Activated naive CD8-positive, alpha-beta T cell treated with anti-CD3 and anti-CD28 coated beads, Interleukin-2, amount 50 U/mL, for 16 hours (primary cell): ENCODE data around the gene S100PBP.

Experiments used
- DNase-seq: peaks from one replicate; pipeline ENCODE4 v3.0.0-alpha.2; 2020; ENCODE audit warnings: low read depth, low spot score

S100PBP gene

GRCh38 chr1:32886828-32887414 is 69.5 kb downstream of the S100PBP start:
- no peak for DNase-seq

- no peak for DNase-seq
These were observed 70.2 kb downstream of the S100PBP start for GRCh38 chr1:32887623-32888022.

- DNase-seq, result no peak
These were observed 70.7 kb downstream of the S100PBP start for GRCh38 chr1:32888134-32888533.

- no peak for DNase-seq
These were observed 71.4 kb downstream of the S100PBP start for GRCh38 chr1:32888677-32889420.

- no peak for DNase-seq
These were observed 72.4 kb downstream of the S100PBP start for GRCh38 chr1:32889731-32890278.

GRCh38 chr1:32890516-32891240 is 73.2 kb downstream of the S100PBP start:
- DNase-seq, result no peak

GRCh38 chr1:32891241-32891570 is 73.8 kb downstream of the S100PBP start:
- no peak for DNase-seq

GRCh38 chr1:32891630-32892029 is 74.2 kb downstream of the S100PBP start:
- no peak for DNase-seq

GRCh38 chr1:32892368-32893197 is 75.1 kb downstream of the S100PBP start:
- peak; percentile 17 for DNase-seq

- no peak for DNase-seq
These were observed 76.0 kb downstream of the S100PBP start for GRCh38 chr1:32893198-32894018.

GRCh38 chr1:32894019-32894600 is 76.7 kb downstream of the S100PBP start:
- DNase-seq, result no peak

- DNase-seq, result no peak
These were observed 77.2 kb downstream of the S100PBP start for GRCh38 chr1:32894681-32895080.

GRCh38 chr1:32895325-32896215 is 78.1 kb downstream of the S100PBP start:
- DNase-seq, result no peak

GRCh38 chr1:32896451-32896850 is 79.0 kb downstream of the S100PBP start:
- DNase-seq, result no peak

- no peak for DNase-seq
These were observed 79.9 kb downstream of the S100PBP start for GRCh38 chr1:32897082-32898049.

- no peak for DNase-seq
These were observed 80.6 kb downstream of the S100PBP start for GRCh38 chr1:32898056-32898455.

- DNase-seq, result no peak
These were observed 81.5 kb downstream of the S100PBP start for GRCh38 chr1:32898958-32899357.

- DNase-seq, result no peak
These were observed 82.3 kb downstream of the S100PBP start for GRCh38 chr1:32899586-32900296.
